SKM-1 (cell line): Measurements from ENCODE around the gene MYCBP2.

ENCODE experiments used
- DNase-seq: peaks from one replicate; lab custom pipeline; 2025; ENCODE audit not compliant: unreplicated experiment; lab: John Stamatoyannopoulos, UW

The MYCBP2 gene

GRCh38 chr13:77000475-77000874 lies 326.4 kb downstream of the MYCBP2 start:
- no peak for DNase-seq
